ENCODE measurements around the gene PHF23.

PHF23 gene

GRCh38 chr17:7239091-7240027 is at the start of gene PHF23:
PHF23 (minus strand) TSS chr17:7239457; CDS start chr17:7239279, 178 bp downstream.
- DNase-seq (ENCODE audit: low read depth): peak; percentile 98
- no peak for TF ChIP-seq CTCF (IDR thresholded peaks at IDR 0.05; ENCODE audit: control insufficient read depth, insufficient read depth, low read depth, low read length, missing control alignments)
- H3K4me3 ChIP-seq (ENCODE audit: control insufficient read depth, low read depth, low read length): peak within 1 kb of the TSS; percentile 73

GRCh38 chr17:7285679-7286078 is 46.4 kb upstream of the PHF23 start:
- no peak for DNase-seq (ENCODE audit: low read depth)
- H3K4me3 ChIP-seq (ENCODE audit: control insufficient read depth, low read depth, low read length): no peak overlapping the region
- no peak for TF ChIP-seq CTCF (IDR thresholded peaks at IDR 0.05; ENCODE audit: control insufficient read depth, insufficient read depth, low read depth, low read length, missing control alignments)

- no peak for DNase-seq (ENCODE audit: low read depth)
- no peak overlapping the region for H3K4me3 ChIP-seq (ENCODE audit: control insufficient read depth, low read depth, low read length)
- TF ChIP-seq CTCF (IDR thresholded peaks at IDR 0.05; ENCODE audit: control insufficient read depth, insufficient read depth, low read depth, low read length, missing control alignments): no peak
Measured at GRCh38 chr17:7284911-7285310, 45.7 kb upstream of the PHF23 start.

- TF ChIP-seq CTCF (IDR thresholded peaks at IDR 0.05; ENCODE audit: control insufficient read depth, insufficient read depth, low read depth, low read length, missing control alignments): no peak
- no peak for DNase-seq (ENCODE audit: low read depth)
- H3K4me3 ChIP-seq (ENCODE audit: control insufficient read depth, low read depth, low read length): no peak overlapping the region
Measured at GRCh38 chr17:7283471-7284216, 44.4 kb upstream of the PHF23 start.

- no peak overlapping the region for H3K4me3 ChIP-seq (ENCODE audit: control insufficient read depth, low read depth, low read length)
- TF ChIP-seq CTCF (IDR thresholded peaks at IDR 0.05; ENCODE audit: control insufficient read depth, insufficient read depth, low read depth, low read length, missing control alignments): no peak
- no peak for DNase-seq (ENCODE audit: low read depth)
Measured at GRCh38 chr17:7282752-7283321, 43.6 kb upstream of the PHF23 start.

- H3K4me3 ChIP-seq (ENCODE audit: control insufficient read depth, low read depth, low read length): peak overlapping the region; percentile 55
- DNase-seq (ENCODE audit: low read depth): no peak
- no peak for TF ChIP-seq CTCF (IDR thresholded peaks at IDR 0.05; ENCODE audit: control insufficient read depth, insufficient read depth, low read depth, low read length, missing control alignments)
Measured at GRCh38 chr17:7281953-7282751, 42.9 kb upstream of the PHF23 start.

Data from AG09309 (cell line).